WERI-Rb-1 (cell line): ENCODE measurements around the gene TM9SF4.
"Not testable (repeated sequence)": the region's sequence is repeated elsewhere in the genome, so short reads cannot be mapped to it uniquely, and the experiment has no call there.

ENCODE experiments used
- DNase-seq: peaks from one replicate; pipeline ENCODE4 v3.0.0-alpha.2; 2020
- H3K27ac ChIP-seq: fragments of 250-450 bp; sonication (Bioruptor Pico); 2 replicates; pipeline ENCODE4 v1.5.1; 2020; ENCODE audit warnings: mild to moderate bottlenecking, moderate library complexity
- H3K27me3 ChIP-seq: fragments of 250-450 bp; sonication (Bioruptor Pico); 2 replicates; pipeline ENCODE4 v1.5.1; 2021; ENCODE audit warnings: mild to moderate bottlenecking, low read depth, moderate library complexity; ENCODE audit not compliant: insufficient read depth, severe bottlenecking
- H3K36me3 ChIP-seq: fragments of 250-450 bp; sonication (Bioruptor Pico); 2 replicates; pipeline ENCODE4 v1.5.1; 2020; ENCODE audit warnings: mild to moderate bottlenecking, moderate library complexity
- H3K4me3 ChIP-seq: 2 replicates; pipeline ENCODE4 v1.5.1; 2011; ENCODE audit warnings: low read depth, mild to moderate bottlenecking, control low read depth, low read length
- H3K9me3 ChIP-seq: fragments of 250-450 bp; sonication (Bioruptor Pico); 2 replicates; pipeline ENCODE4 v1.5.1; 2021; ENCODE audit warnings: mild to moderate bottlenecking, moderate library complexity; ENCODE audit not compliant: severe bottlenecking
- CTCF ChIP-seq: IDR thresholded peaks from 2 replicates; pipeline ENCODE4 v1.5.1; 2011; ENCODE audit warnings: low read depth, mild to moderate bottlenecking, control low read depth, inconsistent platforms, low read length

Gene TM9SF4

DNA sequence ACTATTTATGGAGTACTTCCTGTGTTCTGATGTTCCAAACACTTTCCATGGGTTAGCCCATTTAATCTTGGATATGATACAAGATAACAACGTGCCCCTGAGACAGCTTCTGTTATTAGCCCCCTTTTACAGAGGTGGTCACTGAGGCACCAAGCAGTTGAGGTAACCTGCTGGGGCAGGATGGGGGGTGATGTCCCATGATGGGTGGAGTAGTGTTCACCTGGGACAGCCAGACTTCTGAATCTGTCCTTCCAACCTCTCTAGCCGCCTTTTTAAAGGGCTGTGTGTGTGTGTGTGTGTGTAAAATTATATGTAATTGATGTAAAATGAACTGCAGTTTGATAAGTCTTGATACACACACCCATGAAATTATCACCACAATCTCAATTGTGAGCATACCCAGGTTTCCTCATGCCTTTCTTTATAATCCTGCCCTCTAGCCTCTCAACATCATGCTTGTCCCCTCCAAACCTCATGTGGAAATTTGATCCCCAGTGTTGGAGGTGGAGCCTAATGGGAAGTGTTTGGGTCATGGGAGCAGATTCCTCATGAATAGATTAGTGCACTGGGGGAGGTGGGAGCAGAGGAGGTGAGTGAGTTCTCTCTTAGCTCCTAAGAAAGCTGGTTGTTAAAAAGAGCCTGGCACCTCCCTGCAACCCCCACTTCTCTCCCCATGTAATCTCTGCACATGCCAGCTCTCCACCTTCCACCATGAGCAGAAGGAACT is 58.8 kb downstream of the TM9SF4 start:
- Histone ChIP-seq H3K27me3 (no peaks in the 10 kb centered on the region), H3K4me3 (no peak overlapping the region), H3K36me3 (peaks cover 14% of the 10 kb centered on the region), H3K27ac (no peak overlapping the region), H3K9me3 (no peaks in the 10 kb centered on the region)
- no peak for DNase-seq
- no peak for TF ChIP-seq CTCF

DNA sequence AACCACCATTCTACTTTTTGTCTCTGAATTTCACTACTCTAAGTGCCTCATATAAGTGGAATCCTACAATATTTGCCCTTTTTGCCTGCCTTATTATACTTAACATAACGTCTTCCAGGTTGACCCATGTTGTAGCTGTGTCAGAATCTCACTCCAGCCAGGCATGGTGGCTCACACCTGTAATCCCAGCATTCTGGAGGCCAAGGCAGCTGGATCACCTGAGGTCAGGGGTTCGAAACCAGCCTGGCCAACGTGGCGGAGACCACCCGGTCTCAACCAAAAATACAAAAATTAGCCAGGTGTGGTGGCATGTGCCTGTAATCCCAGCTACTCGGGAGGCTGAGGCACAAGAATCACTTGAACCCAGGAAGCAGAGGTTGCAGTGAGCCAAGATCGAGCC is 68.2 kb downstream of the TM9SF4 start:
- not testable (repeated sequence) for H3K4me3 ChIP-seq, H3K27ac ChIP-seq, H3K36me3 ChIP-seq, H3K27me3 ChIP-seq, DNase-seq, H3K9me3 ChIP-seq

DNA sequence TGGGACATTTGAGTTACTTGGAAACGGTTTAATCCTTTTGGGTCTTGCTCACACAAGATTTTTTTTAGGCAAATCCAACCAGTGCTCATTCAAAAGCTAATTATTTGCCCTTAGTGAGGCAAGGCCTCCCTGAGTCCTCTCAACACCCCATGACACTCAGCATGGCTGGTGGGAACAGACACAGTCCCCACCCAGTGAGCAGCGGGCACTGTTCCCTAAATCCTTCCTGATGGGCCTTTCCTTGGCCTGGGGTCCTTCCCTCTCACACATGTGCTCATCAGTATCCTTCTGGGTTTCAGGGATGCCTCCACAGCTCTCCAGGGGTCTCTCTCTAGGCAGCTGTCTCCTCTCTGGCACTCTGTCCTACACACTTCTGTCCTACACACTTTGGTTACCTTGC is 70.0 kb downstream of the TM9SF4 start:
- DNase-seq: no peak
- no peaks in the 10 kb centered on the region for H3K36me3 ChIP-seq
- no peaks in the 10 kb centered on the region for H3K27me3 ChIP-seq
- no peak for TF ChIP-seq CTCF
- no peak overlapping the region for H3K4me3 ChIP-seq
- H3K27ac ChIP-seq: no peak overlapping the region; the same call in 1 of the 2 replicates
- no peaks in the 10 kb centered on the region for H3K9me3 ChIP-seq

- DNase-seq: no peak
- TF ChIP-seq CTCF: no peak
- H3K36me3 ChIP-seq: no peaks in the 10 kb centered on the region
- H3K4me3 ChIP-seq: no peak overlapping the region
- H3K9me3 ChIP-seq: no peaks in the 10 kb centered on the region
- no peaks in the 10 kb centered on the region for H3K27me3 ChIP-seq
- no peak overlapping the region for H3K27ac ChIP-seq
Observed at GRCh38 chr20:32179934-32180333, 70.4 kb downstream of the TM9SF4 start.

DNA sequence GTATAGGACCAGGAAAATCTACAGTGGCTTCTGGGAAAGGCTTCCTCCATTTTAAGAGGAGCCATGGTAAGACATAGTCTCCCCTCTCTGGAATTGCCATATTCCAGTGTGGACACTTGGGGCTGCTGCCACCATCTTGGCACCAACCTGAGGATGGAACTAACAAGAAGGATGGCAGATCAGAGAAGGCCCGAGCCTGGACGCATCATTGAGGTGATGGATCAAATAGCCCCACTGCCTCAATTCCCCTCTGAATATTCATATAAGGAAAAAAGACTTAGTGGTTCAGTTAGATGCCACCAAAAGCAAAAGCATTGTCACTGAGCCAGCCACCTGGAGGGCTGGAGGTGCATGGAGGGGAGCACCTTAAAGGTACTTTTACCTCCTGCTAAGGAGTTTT is 72.1 kb downstream of the TM9SF4 start:
- Histone ChIP-seq H3K36me3 (no peaks in the 10 kb centered on the region), H3K27me3 (no peaks in the 10 kb centered on the region)

More for the DNA sequence above, 72.1 kb downstream of the TM9SF4 start:
- TF ChIP-seq CTCF: no peak
- no peak for DNase-seq
- no peaks in the 10 kb centered on the region for H3K9me3 ChIP-seq
- no peak overlapping the region for H3K27ac ChIP-seq
- no peak overlapping the region for H3K4me3 ChIP-seq
